ENCODE results near the gene LYST.

The LYST gene

DNA sequence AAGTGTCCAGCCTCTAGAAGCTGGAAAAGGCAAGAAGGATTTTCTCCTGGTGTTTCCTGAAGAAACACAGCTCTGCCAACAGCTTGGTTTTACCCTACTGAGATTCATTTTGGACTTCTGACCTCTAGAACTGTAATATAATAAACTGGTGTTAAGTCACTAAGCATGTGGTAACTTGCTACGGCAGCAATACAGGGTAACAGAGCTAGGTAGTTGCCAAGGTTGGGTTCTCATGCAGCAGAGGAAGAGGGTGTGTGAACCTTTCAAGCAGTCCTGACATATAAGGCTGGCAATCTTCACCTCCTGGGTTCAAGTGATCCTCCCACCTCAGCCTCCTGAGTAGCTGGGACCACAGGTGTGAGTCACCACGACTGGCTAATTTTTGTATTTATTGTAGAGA is 253.1 kb downstream of the LYST start:
- TF ChIP-seq SIN3A (IDR thresholded peaks at IDR 0.05; ENCODE audit: borderline replicate concordance, insufficient read depth, low read length) (no peak), REST (IDR thresholded peaks at IDR 0.05; ENCODE audit: insufficient read depth in 1 of 2, low read depth in 2 of 2, low read length in 2 of 2) (no peak), TAF1 (IDR thresholded peaks at IDR 0.05; ENCODE audit: borderline replicate concordance, insufficient read depth, low read length) (no peak), FOXP2 (optimal IDR thresholded peaks at IDR 0.05; ENCODE audit: borderline replicate concordance, extremely low read depth, extremely low read length, insufficient read depth) (no peak), POLR2AphosphoS5 (IDR thresholded peaks at IDR 0.05; ENCODE audit: low read depth, low read length) (no peak)

- TF ChIP-seq TAF1 (IDR thresholded peaks at IDR 0.05; ENCODE audit: borderline replicate concordance, insufficient read depth, low read length), result no peak
- no peak for TF ChIP-seq FOXP2 (optimal IDR thresholded peaks at IDR 0.05; ENCODE audit: borderline replicate concordance, extremely low read depth, extremely low read length, insufficient read depth)
- TF ChIP-seq REST (IDR thresholded peaks at IDR 0.05; ENCODE audit: insufficient read depth in 1 of 2, low read depth in 2 of 2, low read length in 2 of 2), result no peak
Observed at GRCh38 chr1:235612761-235613160, 253.9 kb downstream of the LYST start.

Measured in PFSK-1 (cell line).